AG04450 (cell line): ENCODE results near the gene ULBP2. TPM values are rescaled to one million over a fixed set of nuclear protein-coding genes. Genes with fewer than 3 reads are reported as not detected.
"Not testable (repeated sequence)": the region's sequence is repeated elsewhere in the genome, so short reads cannot be mapped to it uniquely, and the experiment has no call there.

Experiments
- CTCF ChIA-PET: fragments of 300-600, 350-600 bp; formaldehyde crosslinking; extraction: SDS; loops from one replicate; lab custom pipeline; 2022; ENCODE audit warnings: antibody characterized with exemption, inconsistent platforms; lab: Charles Lee
- POLR2A ChIA-PET: fragments of 350-600 bp; formaldehyde crosslinking; extraction: SDS; loops from one replicate; lab custom pipeline; 2021; ENCODE audit warnings: antibody characterized with exemption, inconsistent platforms; lab: Yijun Ruan, JAX
- DNase-seq: peaks from one replicate; pipeline ENCODE4 v3.0.0-alpha.2; 2011; ENCODE audit warnings: low read depth, low spot score
- H3K27ac ChIP-seq: one replicate; pipeline ENCODE4 v1.5.1; 2012; ENCODE audit warnings: low read depth, low read length, control low read depth
- H3K27me3 ChIP-seq: one replicate; pipeline ENCODE4 v1.6.0; 2012; ENCODE audit warnings: low read length; ENCODE audit not compliant: control insufficient read depth, insufficient read depth
- H3K4me3 ChIP-seq: 2 replicates; pipeline ENCODE4 v1.5.1; 2011; ENCODE audit warnings: mild to moderate bottlenecking, low read depth, low read length, control low read depth
- H3K9me3 ChIP-seq: 2 replicates; pipeline ENCODE4 v1.5.1; 2012; ENCODE audit warnings: low read length; ENCODE audit not compliant: control insufficient read depth, insufficient read depth
- polyA plus RNA-seq: library from polyadenylated mRNA; depleted of rRNA; stranded (reverse); fragments of >200 nt; gene quantifications from 2 replicates; pipeline ENCODE4 v1.2.3, GENCODE V29; 2011
- TF ChIP-seq, protein P1 (sequence below): IDR thresholded peaks from 2 replicates; pipeline ENCODE4 v1.5.1; 2011; ENCODE audit warnings: low read depth, low read length, control low read depth, inconsistent platforms

ULBP2 gene
- polyA plus RNA-seq, 1 experiment = 7.9 TPM

- ChIA-PET CTCF (no interaction called here), POLR2A (no interaction called here)
- DNase-seq = no peak
- Histone ChIP-seq H3K9me3 (no peaks in the 10 kb centered on the region), H3K4me3 (no peak overlapping the region), H3K27me3 (peaks cover 9% of the 10 kb centered on the region), H3K27ac (no peak overlapping the region)
- TF ChIP-seq, protein P1, sequence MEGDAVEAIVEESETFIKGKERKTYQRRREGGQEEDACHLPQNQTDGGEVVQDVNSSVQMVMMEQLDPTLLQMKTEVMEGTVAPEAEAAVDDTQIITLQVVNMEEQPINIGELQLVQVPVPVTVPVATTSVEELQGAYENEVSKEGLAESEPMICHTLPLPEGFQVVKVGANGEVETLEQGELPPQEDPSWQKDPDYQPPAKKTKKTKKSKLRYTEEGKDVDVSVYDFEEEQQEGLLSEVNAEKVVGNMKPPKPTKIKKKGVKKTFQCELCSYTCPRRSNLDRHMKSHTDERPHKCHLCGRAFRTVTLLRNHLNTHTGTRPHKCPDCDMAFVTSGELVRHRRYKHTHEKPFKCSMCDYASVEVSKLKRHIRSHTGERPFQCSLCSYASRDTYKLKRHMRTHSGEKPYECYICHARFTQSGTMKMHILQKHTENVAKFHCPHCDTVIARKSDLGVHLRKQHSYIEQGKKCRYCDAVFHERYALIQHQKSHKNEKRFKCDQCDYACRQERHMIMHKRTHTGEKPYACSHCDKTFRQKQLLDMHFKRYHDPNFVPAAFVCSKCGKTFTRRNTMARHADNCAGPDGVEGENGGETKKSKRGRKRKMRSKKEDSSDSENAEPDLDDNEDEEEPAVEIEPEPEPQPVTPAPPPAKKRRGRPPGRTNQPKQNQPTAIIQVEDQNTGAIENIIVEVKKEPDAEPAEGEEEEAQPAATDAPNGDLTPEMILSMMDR = no peak
Measured at GRCh38 chr6:149915970-149916865, 25.6 kb upstream of the ULBP2 start.

- TF ChIP-seq, protein P1 = no peak
- ChIA-PET POLR2A (no interaction called here), CTCF (interaction anchor here (1.0 kb wide), 1 partner anchor 84 kb away, joined by 3 read pairs; no protein-coding TSS in a partner anchor)
Measured at GRCh38 chr6:149917679-149918078, 24.1 kb upstream of the ULBP2 start.

GRCh38 chr6:149918151-149918905 is 23.5 kb upstream of the ULBP2 start:
- Histone ChIP-seq H3K27me3 (peaks cover 9% of the 10 kb centered on the region), H3K4me3 (no peak overlapping the region), H3K27ac (no peak overlapping the region), H3K9me3 (no peaks in the 10 kb centered on the region; the same call in 1 of the 2 replicates)
- TF ChIP-seq, protein P1 = no peak
- ChIA-PET POLR2A (no interaction called here), CTCF (no interaction called here)
- DNase-seq = no peak

More at GRCh38 chr6:149917679-149918078, 24.1 kb upstream of the ULBP2 start:
- no peak overlapping the region for H3K4me3 ChIP-seq
- no peak for DNase-seq
- peaks cover 9% of the 10 kb centered on the region for H3K27me3 ChIP-seq
- no peak overlapping the region for H3K27ac ChIP-seq
- H3K9me3 ChIP-seq = no peaks in the 10 kb centered on the region; the same call in 1 of the 2 replicates

- H3K9me3 ChIP-seq, DNase-seq, CTCF ChIA-PET, H3K27me3 ChIP-seq, H3K4me3 ChIP-seq, POLR2A ChIA-PET, H3K27ac ChIP-seq: not testable (repeated sequence)
Measured at GRCh38 chr6:149919126-149919833, 22.5 kb upstream of the ULBP2 start.

- DNase-seq = no peak
- CTCF ChIA-PET = no interaction called here
- H3K27me3 ChIP-seq = peaks cover 9% of the 10 kb centered on the region
Measured at GRCh38 chr6:149919834-149920225, 22.0 kb upstream of the ULBP2 start.

More at GRCh38 chr6:149919834-149920225, 22.0 kb upstream of the ULBP2 start:
- H3K9me3 ChIP-seq = no peaks in the 10 kb centered on the region; the same call in 1 of the 2 replicates
- no peak overlapping the region for H3K27ac ChIP-seq
- no peak overlapping the region for H3K4me3 ChIP-seq
- POLR2A ChIA-PET = no interaction called here
- TF ChIP-seq, protein P1 = no peak
